ENCODE data around the gene RAB7B. TPM values are rescaled to one million over a fixed set of nuclear protein-coding genes. Genes with fewer than 3 reads are reported as not detected.

RAB7B gene
- total and polyA plus RNA-seq, 4 experiments from 2014 or later, result 0.78 to 1.2 TPM; not detected in 2

DNA sequence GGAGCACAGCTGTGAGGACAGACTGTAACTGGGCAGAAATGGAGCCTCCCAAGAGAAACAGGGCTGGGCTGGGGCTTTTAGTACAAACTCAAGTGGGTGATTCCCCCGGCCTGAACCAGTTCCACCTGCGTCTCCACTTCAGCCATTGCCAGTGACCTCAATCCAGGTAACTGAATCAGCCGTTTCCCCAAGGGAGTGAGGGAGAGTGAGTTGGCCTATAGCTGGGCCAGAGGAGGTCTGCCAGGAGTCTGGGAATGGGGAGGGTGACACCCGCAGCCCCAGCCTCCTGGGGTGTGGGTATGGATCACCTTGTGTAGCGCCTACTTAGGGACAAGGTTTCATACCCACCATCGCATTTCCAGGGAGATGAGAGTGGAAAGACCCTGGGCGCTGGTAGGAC, 68.4 kb downstream of the RAB7B start:
- H3K27ac Mint-ChIP-seq, result no peak overlapping the region
- no peak for DNase-seq
- no peak overlapping the region for H3K27ac ChIP-seq (ENCODE audit: low read depth, low read length)
- H3K27me3 Mint-ChIP-seq, result peaks cover 16 to 31% of the 10 kb centered on the region in 2 donors
- H3K27me3 ChIP-seq (ENCODE audit: insufficient read depth, low read length), result no peaks in the 10 kb centered on the region
- POLR2A ChIA-PET (ENCODE audit: partially characterized antibody), result no interaction called here
- H3K9me3 ChIP-seq (ENCODE audit: control insufficient read depth in 1 of 2, low read length in 2 of 2), result no peaks in the 10 kb centered on the region
- no peak overlapping the region for H3K4me3 Mint-ChIP-seq
- H3K4me1 Mint-ChIP-seq, result no peaks in the 10 kb centered on the region
- intact Hi-C loops (cut with micrococcal nuclease), result no loop called here
- peaks cover 0 to 1% (median 0%) of the 10 kb centered on the region in 8 donors for H3K9me3 Mint-ChIP-seq
- no peaks in the 10 kb centered on the region for H3K36me3 Mint-ChIP-seq
- CTCF ChIA-PET (ENCODE audit: partially characterized antibody), result no interaction called here
- no peaks in the 10 kb centered on the region for H3K4me1 ChIP-seq (ENCODE audit: insufficient read depth, low read length)
- no peak overlapping the region for H3K4me3 ChIP-seq (ENCODE audit: low read length in 2 of 2)
- no peaks in the 10 kb centered on the region for H3K36me3 ChIP-seq (ENCODE audit: insufficient read depth, low read length)

DNA sequence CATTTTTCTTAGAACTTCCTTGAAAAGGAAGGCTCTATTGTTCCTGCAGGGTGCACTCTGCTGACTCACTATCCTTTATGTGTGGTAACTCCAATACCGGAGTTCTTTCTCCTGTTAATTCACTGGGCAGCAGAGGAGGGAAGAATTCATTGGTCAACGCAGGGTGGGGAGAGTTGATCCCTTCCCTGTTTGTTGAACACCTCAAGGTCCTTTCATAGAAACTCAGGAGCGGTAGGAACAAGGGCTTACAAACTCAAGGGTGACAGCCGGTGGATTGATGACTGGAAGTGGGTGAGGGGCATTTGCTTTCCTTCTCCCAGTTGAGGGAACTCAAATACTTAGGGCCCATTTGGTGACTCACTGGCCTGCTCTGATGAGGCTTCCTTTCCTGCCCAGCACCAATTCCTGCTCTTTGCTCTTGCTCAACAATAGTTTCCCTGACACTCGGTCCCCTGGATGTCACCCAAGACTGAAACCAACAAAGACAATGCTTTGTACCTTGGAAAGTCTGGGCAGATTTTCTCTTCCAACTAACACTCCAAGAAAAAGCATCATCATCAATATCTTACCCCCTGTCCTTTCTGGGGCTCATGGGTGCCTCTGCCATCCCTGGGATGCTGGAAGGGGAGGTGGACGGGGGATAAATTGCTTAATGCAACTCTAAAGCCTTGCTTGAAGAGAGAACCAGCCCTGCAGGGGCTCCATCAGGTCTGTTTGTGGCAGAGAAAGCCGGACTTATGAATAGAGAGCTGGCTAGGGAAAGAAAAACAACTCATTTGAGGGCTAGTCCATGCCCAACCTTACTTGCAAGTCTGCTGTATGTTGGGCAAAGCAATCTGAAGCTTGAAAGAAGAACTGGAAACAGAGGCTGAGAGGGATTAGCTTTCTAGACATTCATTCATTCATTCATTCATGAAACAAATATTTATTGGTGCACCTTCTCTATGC, 69.2 kb downstream of the RAB7B start:
- H3K27me3 ChIP-seq (ENCODE audit: insufficient read depth, low read length), result no peaks in the 10 kb centered on the region
- H3K4me1 ChIP-seq (ENCODE audit: insufficient read depth, low read length), result no peaks in the 10 kb centered on the region
- POLR2A ChIA-PET (ENCODE audit: partially characterized antibody), result no interaction called here
- Mint-ChIP-seq H3K9me3 (peaks cover 0 to 1% (median 0%) of the 10 kb centered on the region in 8 donors), H3K27me3 (peaks cover 13 to 28% of the 10 kb centered on the region in 2 donors), H3K4me1 (no peaks in the 10 kb centered on the region), H3K4me3 (no peak overlapping the region), H3K27ac (no peak overlapping the region), H3K36me3 (no peaks in the 10 kb centered on the region)
- intact Hi-C loops (cut with micrococcal nuclease), result no loop called here
- H3K27ac ChIP-seq (ENCODE audit: low read depth, low read length), result no peak overlapping the region
- DNase-seq, result no peak
- CTCF ChIA-PET (ENCODE audit: partially characterized antibody), result no interaction called here
- no peaks in the 10 kb centered on the region for H3K9me3 ChIP-seq (ENCODE audit: control insufficient read depth in 1 of 2, low read length in 2 of 2)
- H3K36me3 ChIP-seq (ENCODE audit: insufficient read depth, low read length), result no peaks in the 10 kb centered on the region
- no peak overlapping the region for H3K4me3 ChIP-seq (ENCODE audit: low read length in 2 of 2)

DNA sequence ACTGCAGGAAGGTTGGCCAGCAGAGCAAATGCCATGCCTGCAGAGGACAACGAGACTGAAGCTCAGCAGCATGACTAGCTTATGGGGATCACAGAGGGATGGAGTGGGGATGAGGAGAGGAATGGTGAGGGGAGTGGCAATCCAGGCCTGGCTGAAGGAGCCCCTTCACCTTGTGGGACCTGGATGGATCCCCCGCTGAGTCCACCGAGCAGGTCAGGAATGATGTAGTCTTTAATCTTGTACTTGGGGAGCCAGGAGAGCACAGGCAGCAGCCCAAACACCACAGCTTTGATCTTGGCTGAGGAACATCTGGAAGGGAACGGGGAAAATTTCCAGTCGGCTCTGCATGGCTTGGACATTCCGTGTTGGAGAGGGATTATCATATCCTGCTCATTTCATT, 70.4 kb downstream of the RAB7B start:
- Mint-ChIP-seq H3K27ac (no peak overlapping the region), H3K27me3 (peaks cover 8 to 19% of the 10 kb centered on the region in 2 donors), H3K4me1 (no peaks in the 10 kb centered on the region), H3K36me3 (no peaks in the 10 kb centered on the region), H3K9me3 (peaks cover 0 to 1% (median 0%) of the 10 kb centered on the region in 8 donors), H3K4me3 (no peak overlapping the region)
- H3K4me1 ChIP-seq (ENCODE audit: insufficient read depth, low read length), result no peaks in the 10 kb centered on the region
- H3K27ac ChIP-seq (ENCODE audit: low read depth, low read length), result no peak overlapping the region
- no peak for DNase-seq
- H3K9me3 ChIP-seq (ENCODE audit: control insufficient read depth in 1 of 2, low read length in 2 of 2), result no peaks in the 10 kb centered on the region
- CTCF ChIA-PET (ENCODE audit: partially characterized antibody), result no interaction called here
- no peak overlapping the region for H3K4me3 ChIP-seq (ENCODE audit: low read length in 2 of 2)
- no peaks in the 10 kb centered on the region for H3K36me3 ChIP-seq (ENCODE audit: insufficient read depth, low read length)
- intact Hi-C loops (cut with micrococcal nuclease), result no loop called here
- H3K27me3 ChIP-seq (ENCODE audit: insufficient read depth, low read length), result no peaks in the 10 kb centered on the region
- POLR2A ChIA-PET (ENCODE audit: partially characterized antibody), result no interaction called here

DNA sequence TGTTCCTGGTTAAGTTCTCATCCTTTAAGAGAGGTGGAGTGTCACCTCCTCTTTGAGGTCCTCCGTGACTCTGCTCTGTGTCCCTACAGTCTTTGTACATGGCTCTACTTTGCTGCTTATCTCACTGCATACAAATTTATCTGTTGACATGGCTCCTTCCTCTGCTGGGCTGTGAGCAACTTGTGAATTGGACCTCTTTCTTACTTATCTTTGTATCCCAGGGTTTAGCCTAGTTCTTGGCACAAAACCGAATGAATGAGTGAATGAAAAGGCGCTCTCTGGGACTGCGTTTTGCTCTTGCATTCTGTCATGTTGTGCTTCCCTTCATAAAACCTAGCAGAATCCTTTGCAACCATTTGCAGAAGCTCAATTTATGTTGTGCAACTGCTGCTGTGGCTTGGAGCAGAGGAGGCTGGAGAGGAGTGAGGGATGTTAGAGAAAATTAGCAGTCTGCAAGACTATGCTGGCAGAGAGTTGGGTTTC, 72.4 kb downstream of the RAB7B start:
- intact Hi-C loops (cut with micrococcal nuclease), result no loop called here
- Histone ChIP-seq H3K27ac (ENCODE audit: low read depth, low read length) (no peak overlapping the region), H3K36me3 (ENCODE audit: insufficient read depth, low read length) (no peaks in the 10 kb centered on the region), H3K9me3 (ENCODE audit: control insufficient read depth in 1 of 2, low read length in 2 of 2) (no peaks in the 10 kb centered on the region), H3K27me3 (ENCODE audit: insufficient read depth, low read length) (no peaks in the 10 kb centered on the region), H3K4me3 (ENCODE audit: low read length in 2 of 2) (no peak overlapping the region), H3K4me1 (ENCODE audit: insufficient read depth, low read length) (no peaks in the 10 kb centered on the region)
- CTCF ChIA-PET (ENCODE audit: partially characterized antibody), result no interaction called here
- H3K9me3 Mint-ChIP-seq, result peaks cover 0 to 1% (median 0%) of the 10 kb centered on the region in 8 donors
- peaks cover 3 to 10% of the 10 kb centered on the region in 2 donors for H3K27me3 Mint-ChIP-seq
- POLR2A ChIA-PET (ENCODE audit: partially characterized antibody), result no interaction called here
- H3K27ac Mint-ChIP-seq, result no peak overlapping the region
- no peaks in the 10 kb centered on the region for H3K4me1 Mint-ChIP-seq
- H3K36me3 Mint-ChIP-seq, result no peaks in the 10 kb centered on the region
- no peak for DNase-seq
- H3K4me3 Mint-ChIP-seq, result peak overlapping the region in 1 of 8 donors; percentile 17

DNA sequence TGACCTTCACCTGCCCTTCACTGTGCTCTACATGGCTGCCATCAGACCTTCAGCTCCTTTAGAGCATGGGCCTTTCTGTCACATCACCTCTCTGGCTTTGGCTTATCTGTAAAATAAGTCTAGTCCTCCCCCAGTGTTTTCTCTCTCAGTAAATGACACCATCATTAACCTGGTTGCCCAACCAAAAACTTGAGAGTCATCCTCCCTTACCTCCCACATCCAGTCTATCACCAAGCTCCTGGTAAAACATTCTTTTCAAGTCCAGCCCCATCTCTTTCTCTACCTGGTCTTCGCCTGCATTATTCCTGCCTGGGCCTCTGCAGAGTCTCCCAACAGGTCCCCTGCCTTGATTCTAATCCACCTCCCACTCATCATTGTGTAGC, 73.0 kb downstream of the RAB7B start:
- peaks cover 0 to 1% (median 0%) of the 10 kb centered on the region in 8 donors for H3K9me3 Mint-ChIP-seq
- H3K36me3 Mint-ChIP-seq, result no peaks in the 10 kb centered on the region
- ChIA-PET POLR2A (ENCODE audit: partially characterized antibody) (no interaction called here), CTCF (ENCODE audit: partially characterized antibody) (no interaction called here)
- H3K4me3 Mint-ChIP-seq, result no peak overlapping the region
- Histone ChIP-seq H3K4me1 (ENCODE audit: insufficient read depth, low read length) (no peaks in the 10 kb centered on the region), H3K27ac (ENCODE audit: low read depth, low read length) (no peak overlapping the region), H3K36me3 (ENCODE audit: insufficient read depth, low read length) (no peaks in the 10 kb centered on the region), H3K4me3 (ENCODE audit: low read length in 2 of 2) (no peak overlapping the region), H3K9me3 (ENCODE audit: control insufficient read depth in 1 of 2, low read length in 2 of 2) (no peaks in the 10 kb centered on the region), H3K27me3 (ENCODE audit: insufficient read depth, low read length) (no peaks in the 10 kb centered on the region)
- intact Hi-C loops (cut with micrococcal nuclease), result no loop called here
- no peaks in the 10 kb centered on the region for H3K4me1 Mint-ChIP-seq
- no peak for DNase-seq
- H3K27me3 Mint-ChIP-seq, result peaks cover 3 to 9% of the 10 kb centered on the region in 2 donors
- no peak overlapping the region for H3K27ac Mint-ChIP-seq

DNA sequence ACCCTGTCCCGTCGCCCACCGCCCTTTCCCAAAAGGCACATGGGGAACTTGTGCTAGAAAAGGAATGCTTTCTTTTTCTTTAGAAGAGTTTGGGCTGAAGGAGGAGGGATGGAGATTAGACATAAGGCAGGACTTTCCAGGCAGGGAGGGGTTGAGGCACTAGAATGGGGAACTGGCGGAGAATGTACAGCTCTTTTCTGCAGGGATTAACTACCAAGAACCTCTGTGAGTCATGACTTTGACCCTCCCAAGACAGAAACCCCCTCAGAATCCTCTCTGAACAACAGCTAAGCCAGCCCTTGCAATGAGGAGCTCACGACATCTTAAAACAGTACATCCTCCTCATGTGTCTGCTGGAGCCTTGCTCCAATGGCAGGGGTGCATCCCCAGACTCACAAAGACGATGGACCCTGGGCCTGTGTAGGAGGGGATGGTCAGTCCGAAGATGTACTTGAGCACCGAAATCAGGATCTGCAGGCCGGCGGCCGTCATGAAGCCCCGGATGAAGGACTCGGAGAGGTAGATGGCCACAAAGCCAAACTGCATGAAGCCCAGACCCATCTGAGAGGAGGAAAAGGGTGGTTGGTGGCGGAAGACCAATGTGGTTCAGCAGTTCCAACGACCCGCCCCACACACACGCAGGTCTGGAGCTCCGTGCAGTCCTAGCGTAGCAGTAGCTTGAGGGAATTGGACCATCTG, 73.5 kb downstream of the RAB7B start:
- Mint-ChIP-seq H3K27ac (no peak overlapping the region), H3K27me3 (peaks cover 3 to 8% of the 10 kb centered on the region in 2 donors)
- H3K4me3 ChIP-seq (ENCODE audit: low read length in 2 of 2), result no peak overlapping the region

DNA sequence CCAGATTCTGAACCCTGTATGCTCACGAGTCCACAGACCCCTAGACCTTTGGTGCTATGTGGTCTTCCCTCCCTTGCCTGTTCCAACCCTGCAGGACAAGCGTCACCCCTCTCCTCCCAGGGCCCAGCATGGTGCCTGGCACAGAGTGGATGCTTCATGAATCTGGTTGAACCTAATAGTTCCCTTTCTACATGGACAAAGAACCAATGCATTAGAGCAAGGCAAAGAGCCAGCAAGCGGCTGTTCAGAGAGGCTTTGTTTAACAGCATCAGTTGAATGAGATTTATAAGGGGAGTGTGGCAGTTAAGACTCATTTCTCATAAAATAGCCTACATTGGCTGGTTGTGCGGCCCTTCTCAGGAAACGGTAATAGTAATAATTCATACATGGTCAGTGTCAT, 74.9 kb downstream of the RAB7B start:
- Mint-ChIP-seq H3K27ac (no peak overlapping the region), H3K27me3 (peaks cover 1 to 7% of the 10 kb centered on the region in 2 donors), H3K4me1 (no peaks in the 10 kb centered on the region), H3K4me3 (no peak overlapping the region), H3K9me3 (peaks cover 0 to under 1% (median 0%) of the 10 kb centered on the region in 8 donors), H3K36me3 (no peaks in the 10 kb centered on the region)
- Histone ChIP-seq H3K27me3 (ENCODE audit: insufficient read depth, low read length) (no peaks in the 10 kb centered on the region), H3K27ac (ENCODE audit: low read depth, low read length) (no peak overlapping the region), H3K4me3 (ENCODE audit: low read length in 2 of 2) (no peak overlapping the region), H3K36me3 (ENCODE audit: insufficient read depth, low read length) (no peaks in the 10 kb centered on the region), H3K9me3 (ENCODE audit: control insufficient read depth in 1 of 2, low read length in 2 of 2) (no peaks in the 10 kb centered on the region), H3K4me1 (ENCODE audit: insufficient read depth, low read length) (no peaks in the 10 kb centered on the region)
- intact Hi-C loops (cut with micrococcal nuclease), result no loop called here
- ChIA-PET POLR2A (ENCODE audit: partially characterized antibody) (no interaction called here), CTCF (ENCODE audit: partially characterized antibody) (interaction anchor here (1.1 to 1.5 kb wide), 2 partner anchors 10 to 48 kb away, joined by 3 to 5 read pairs; no protein-coding TSS in a partner anchor)
- DNase-seq, result no peak

More for the DNA sequence above, 73.5 kb downstream of the RAB7B start:
- DNase-seq, result no peak
- no peaks in the 10 kb centered on the region for H3K27me3 ChIP-seq (ENCODE audit: insufficient read depth, low read length)
- intact Hi-C loops (cut with micrococcal nuclease), result no loop called here
- H3K27ac ChIP-seq (ENCODE audit: low read depth, low read length), result no peak overlapping the region
- Mint-ChIP-seq H3K36me3 (no peaks in the 10 kb centered on the region), H3K4me1 (no peaks in the 10 kb centered on the region), H3K9me3 (peaks cover 0 to 1% (median 0%) of the 10 kb centered on the region in 8 donors), H3K4me3 (no peak overlapping the region)
- no peaks in the 10 kb centered on the region for H3K9me3 ChIP-seq (ENCODE audit: control insufficient read depth in 1 of 2, low read length in 2 of 2)
- ChIA-PET CTCF (ENCODE audit: partially characterized antibody) (interaction anchor here (1.5 kb wide), 1 partner anchor 47 kb away, joined by 3 read pairs; no protein-coding TSS in a partner anchor), POLR2A (ENCODE audit: partially characterized antibody) (no interaction called here)
- H3K4me1 ChIP-seq (ENCODE audit: insufficient read depth, low read length), result no peaks in the 10 kb centered on the region
- no peaks in the 10 kb centered on the region for H3K36me3 ChIP-seq (ENCODE audit: insufficient read depth, low read length)

Measured in CD4-positive, alpha-beta memory T cell (primary cell).